DND-41 (cell line): ENCODE data around the gene MSI2.
A peak's percentile ranks its signal among the peaks of the same experiment; 100 is the strongest.

ENCODE experiments used
- ATAC-seq: fragments of 200-7000 bp; cut with Tn5 transposase; 3 replicates; pipeline ENCODE4 v1.9.1; 2021; ENCODE audit warnings: low read depth; ENCODE audit not compliant: insufficient read depth
- DNase-seq: peaks from one replicate; pipeline ENCODE4 v3.0.0-alpha.2; 2020
- H2AFZ ChIP-seq: 2 replicates; pipeline ENCODE4 v1.6.0; 2012; ENCODE audit warnings: low read depth, low read length
- H3K27ac ChIP-seq: 2 replicates; pipeline ENCODE4 v1.5.1; 2012; ENCODE audit warnings: low read length, inconsistent platforms
- H3K27me3 ChIP-seq: fragments of 200-600 bp; sonication (generic); 2 replicates; pipeline ENCODE4 v1.6.0; 2012; ENCODE audit warnings: low read length, mild to moderate bottlenecking, inconsistent platforms; ENCODE audit not compliant: insufficient read depth, poor library complexity
- H3K36me3 ChIP-seq: 2 replicates; pipeline ENCODE4 v1.5.1; 2012; ENCODE audit warnings: low read length, inconsistent platforms; ENCODE audit not compliant: insufficient read depth
- H3K4me1 ChIP-seq: 2 replicates; pipeline ENCODE4 v1.5.1; 2012; ENCODE audit warnings: mild to moderate bottlenecking, low read length; ENCODE audit not compliant: insufficient read depth
- H3K4me2 ChIP-seq: 2 replicates; pipeline ENCODE4 v1.6.0; 2012; ENCODE audit warnings: mild to moderate bottlenecking, moderate library complexity, low read length, inconsistent platforms; ENCODE audit not compliant: insufficient read depth
- H3K4me3 ChIP-seq, 2 experiments: fragments of 200-600 bp in 1 of 2; shearing (Covaris generic) in 1 of 2; 2 replicates each; pipeline ENCODE4 v1.5.1; 2012 to 2016; ENCODE audit warnings: inconsistent platforms in 2 of 2, low read length in 2 of 2, mild to moderate bottlenecking in 2 of 2, low read depth in 1 of 2, moderate library complexity in 1 of 2
- H3K79me2 ChIP-seq: 2 replicates; pipeline ENCODE4 v1.6.0; 2012; ENCODE audit warnings: low read length, inconsistent platforms; ENCODE audit not compliant: insufficient read depth
- H3K9ac ChIP-seq: 2 replicates; pipeline ENCODE4 v1.6.0; 2012; ENCODE audit warnings: low read depth, mild to moderate bottlenecking, inconsistent platforms, low read length, moderate library complexity
- H3K9me3 ChIP-seq: 2 replicates; pipeline ENCODE4 v1.5.1; 2012; ENCODE audit warnings: low read length, moderate library complexity, mild to moderate bottlenecking, inconsistent platforms; ENCODE audit not compliant: insufficient read depth, severe bottlenecking
- H4K20me1 ChIP-seq: 2 replicates; pipeline ENCODE4 v1.6.0; 2012; ENCODE audit warnings: low read length; ENCODE audit not compliant: insufficient read depth
- EZH2 ChIP-seq: IDR thresholded peaks from 3 replicates; pipeline ENCODE4 v1.6.1; 2012; ENCODE audit warnings: borderline replicate concordance, low read depth, mild to moderate bottlenecking, moderate library complexity, low read length, inconsistent platforms; ENCODE audit not compliant: severe bottlenecking
- TF ChIP-seq, protein P1 (sequence below): IDR thresholded peaks from 2 replicates; pipeline ENCODE4 v1.5.1; 2012; ENCODE audit warnings: borderline replicate concordance, low read length, moderate library complexity, mild to moderate bottlenecking; ENCODE audit not compliant: poor library complexity, severe bottlenecking; ENCODE audit errors: extremely low read depth

The MSI2 gene

DNA sequence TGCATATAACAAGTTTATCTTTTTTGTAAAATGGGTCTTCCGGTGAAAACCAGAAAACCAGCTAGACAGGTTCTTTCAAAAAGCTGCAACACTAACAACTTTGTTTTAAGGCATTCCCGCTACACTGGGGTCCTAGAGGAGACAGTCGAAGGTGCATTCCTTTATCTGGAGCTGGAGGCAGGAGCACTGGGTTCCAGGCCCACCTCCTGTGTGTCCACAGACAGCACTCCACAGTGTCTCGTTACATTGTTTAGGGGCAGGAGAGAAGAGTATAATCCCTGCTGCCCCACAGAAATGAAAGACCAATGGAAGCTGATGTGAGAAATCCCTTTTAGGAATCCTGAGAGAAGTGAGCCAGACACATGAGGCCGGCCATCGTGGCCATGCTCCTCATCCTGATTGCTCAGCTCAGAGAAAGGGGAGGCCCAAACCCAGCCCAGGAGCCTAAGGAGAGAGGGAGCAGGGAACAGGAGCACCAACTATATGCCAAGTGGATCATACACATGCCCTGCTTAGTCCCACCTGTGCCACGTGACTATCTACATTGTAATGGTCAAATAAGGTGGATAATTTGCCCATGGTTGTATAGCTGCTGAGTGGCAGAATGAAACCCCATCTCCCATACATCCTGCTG is 429.3 kb downstream of the MSI2 start:
- Histone ChIP-seq H3K36me3 (peaks cover 31% of the 10 kb centered on the region), H3K4me3 (no peak overlapping the region), H3K27ac (no peak overlapping the region), H4K20me1 (peaks cover 4% of the 10 kb centered on the region; the same call in 1 of the 2 replicates), H2AFZ (no peak overlapping the region), H3K9me3 (no peaks in the 10 kb centered on the region), H3K27me3 (no peaks in the 10 kb centered on the region), H3K4me2 (no peak overlapping the region), H3K4me1 (no peaks in the 10 kb centered on the region), H3K9ac (no peak overlapping the region), H3K79me2 (no peaks in the 10 kb centered on the region)
- peak; percentile 57; the same call in 2 of the 3 replicates for ATAC-seq
- TF ChIP-seq, protein P1, sequence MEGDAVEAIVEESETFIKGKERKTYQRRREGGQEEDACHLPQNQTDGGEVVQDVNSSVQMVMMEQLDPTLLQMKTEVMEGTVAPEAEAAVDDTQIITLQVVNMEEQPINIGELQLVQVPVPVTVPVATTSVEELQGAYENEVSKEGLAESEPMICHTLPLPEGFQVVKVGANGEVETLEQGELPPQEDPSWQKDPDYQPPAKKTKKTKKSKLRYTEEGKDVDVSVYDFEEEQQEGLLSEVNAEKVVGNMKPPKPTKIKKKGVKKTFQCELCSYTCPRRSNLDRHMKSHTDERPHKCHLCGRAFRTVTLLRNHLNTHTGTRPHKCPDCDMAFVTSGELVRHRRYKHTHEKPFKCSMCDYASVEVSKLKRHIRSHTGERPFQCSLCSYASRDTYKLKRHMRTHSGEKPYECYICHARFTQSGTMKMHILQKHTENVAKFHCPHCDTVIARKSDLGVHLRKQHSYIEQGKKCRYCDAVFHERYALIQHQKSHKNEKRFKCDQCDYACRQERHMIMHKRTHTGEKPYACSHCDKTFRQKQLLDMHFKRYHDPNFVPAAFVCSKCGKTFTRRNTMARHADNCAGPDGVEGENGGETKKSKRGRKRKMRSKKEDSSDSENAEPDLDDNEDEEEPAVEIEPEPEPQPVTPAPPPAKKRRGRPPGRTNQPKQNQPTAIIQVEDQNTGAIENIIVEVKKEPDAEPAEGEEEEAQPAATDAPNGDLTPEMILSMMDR, result no peak
- no peak for TF ChIP-seq EZH2
- DNase-seq, result no peak

DNA sequence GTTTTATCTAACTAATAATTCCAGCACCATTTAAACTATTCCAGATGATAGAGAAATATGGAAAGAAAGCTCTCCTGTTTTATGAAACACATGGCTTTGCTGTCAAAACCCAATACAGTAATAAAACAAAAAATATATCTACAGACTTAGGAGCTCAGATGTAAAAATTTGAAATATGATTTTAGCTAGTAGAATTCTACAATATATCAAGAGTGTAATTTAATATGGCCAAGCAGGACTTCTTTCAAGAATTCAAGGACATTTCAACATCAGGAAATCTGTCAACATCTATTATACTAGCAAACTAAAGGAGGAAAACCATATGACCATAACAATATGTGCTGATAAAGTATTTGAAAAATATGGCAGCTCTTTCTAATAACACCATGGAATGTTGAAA is 431.3 kb downstream of the MSI2 start:
- Histone ChIP-seq H3K36me3 (peaks cover 22% of the 10 kb centered on the region), H3K4me1 (peaks cover 9% of the 10 kb centered on the region), H3K4me3 (no peak overlapping the region), H3K27ac (no peak overlapping the region), H2AFZ (no peak overlapping the region), H3K9ac (no peak overlapping the region), H3K4me2 (no peak overlapping the region), H3K79me2 (no peaks in the 10 kb centered on the region), H3K27me3 (no peaks in the 10 kb centered on the region), H3K9me3 (no peaks in the 10 kb centered on the region), H4K20me1 (peaks cover 2% of the 10 kb centered on the region; the same call in 1 of the 2 replicates)
- TF ChIP-seq EZH2, result no peak
- TF ChIP-seq, protein P1, result no peak
- DNase-seq (no peak), ATAC-seq (no peak)

DNA sequence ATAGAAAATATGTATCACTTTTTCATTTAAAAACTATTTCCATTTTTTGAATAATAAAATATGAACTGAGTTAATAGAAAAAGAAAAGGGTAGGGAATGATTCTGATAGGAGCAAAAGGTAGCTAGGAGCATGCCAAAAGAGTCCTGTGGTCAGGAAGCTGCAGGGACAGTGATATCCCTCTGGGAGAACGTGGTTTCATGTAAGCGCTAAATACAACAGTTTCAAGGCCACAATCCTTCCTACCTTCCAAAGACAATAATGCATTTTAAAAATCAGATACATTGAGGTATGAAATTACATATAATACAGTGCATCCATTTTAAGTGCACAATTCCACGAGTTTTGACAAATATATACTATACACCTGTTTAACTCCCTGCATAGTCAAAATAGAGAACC is 432.9 kb downstream of the MSI2 start:
- Histone ChIP-seq H3K4me2 (no peak overlapping the region), H3K4me1 (peaks cover 11% of the 10 kb centered on the region), H3K4me3 (no peak overlapping the region), H3K9ac (no peak overlapping the region), H4K20me1 (no peaks in the 10 kb centered on the region), H3K36me3 (peaks cover 7% of the 10 kb centered on the region; the same call in 1 of the 2 replicates), H3K27ac (no peak overlapping the region), H2AFZ (no peak overlapping the region), H3K9me3 (no peaks in the 10 kb centered on the region), H3K79me2 (no peaks in the 10 kb centered on the region), H3K27me3 (no peaks in the 10 kb centered on the region)
- no peak for TF ChIP-seq EZH2
- TF ChIP-seq, protein P1, result no peak
- DNase-seq (no peak), ATAC-seq (no peak)
